ENCODE data around the gene ADCK1.

- no peak for TF ChIP-seq CTCF (IDR thresholded peaks at IDR 0.05; ENCODE audit: low read depth, low read length)
- no peak for TF ChIP-seq EZH2phosphoT487 (IDR thresholded peaks at IDR 0.05; ENCODE audit: low read depth)
Observed at GRCh38 chr14:77848031-77848430, 48.1 kb downstream of the ADCK1 start.

Measured in OCI-LY3 (cell line).